ENCODE results near the gene CCL22.

Gene CCL22

GRCh38 chr16:57394444-57394843 lies 35.9 kb downstream of the CCL22 start:
- TF ChIP-seq, protein P1, sequence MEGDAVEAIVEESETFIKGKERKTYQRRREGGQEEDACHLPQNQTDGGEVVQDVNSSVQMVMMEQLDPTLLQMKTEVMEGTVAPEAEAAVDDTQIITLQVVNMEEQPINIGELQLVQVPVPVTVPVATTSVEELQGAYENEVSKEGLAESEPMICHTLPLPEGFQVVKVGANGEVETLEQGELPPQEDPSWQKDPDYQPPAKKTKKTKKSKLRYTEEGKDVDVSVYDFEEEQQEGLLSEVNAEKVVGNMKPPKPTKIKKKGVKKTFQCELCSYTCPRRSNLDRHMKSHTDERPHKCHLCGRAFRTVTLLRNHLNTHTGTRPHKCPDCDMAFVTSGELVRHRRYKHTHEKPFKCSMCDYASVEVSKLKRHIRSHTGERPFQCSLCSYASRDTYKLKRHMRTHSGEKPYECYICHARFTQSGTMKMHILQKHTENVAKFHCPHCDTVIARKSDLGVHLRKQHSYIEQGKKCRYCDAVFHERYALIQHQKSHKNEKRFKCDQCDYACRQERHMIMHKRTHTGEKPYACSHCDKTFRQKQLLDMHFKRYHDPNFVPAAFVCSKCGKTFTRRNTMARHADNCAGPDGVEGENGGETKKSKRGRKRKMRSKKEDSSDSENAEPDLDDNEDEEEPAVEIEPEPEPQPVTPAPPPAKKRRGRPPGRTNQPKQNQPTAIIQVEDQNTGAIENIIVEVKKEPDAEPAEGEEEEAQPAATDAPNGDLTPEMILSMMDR (IDR thresholded peaks at IDR 0.05): no peak

GRCh38 chr16:57395026-57395425 lies 36.4 kb downstream of the CCL22 start:
- TF ChIP-seq, protein P1 (IDR thresholded peaks at IDR 0.05): no peak

DNA sequence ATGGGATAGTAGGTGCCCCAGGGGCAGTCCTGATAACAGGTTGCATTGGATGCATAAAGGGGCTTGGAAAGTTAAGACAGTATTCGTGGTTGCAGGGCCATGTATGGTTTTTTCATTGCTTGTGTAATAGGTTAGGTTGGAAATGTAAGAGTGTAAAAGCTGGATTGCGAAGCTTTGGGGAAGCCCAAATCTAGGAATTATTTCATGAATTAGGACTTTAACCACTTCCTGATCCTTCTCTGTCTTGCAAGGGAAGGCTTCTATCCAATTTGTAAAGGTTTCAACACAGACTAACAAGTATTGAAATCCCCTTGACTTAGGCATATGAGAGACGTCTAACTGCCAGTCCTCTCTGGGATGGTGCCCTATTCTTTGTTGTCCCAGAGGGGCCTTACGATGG lies 38.2 kb downstream of the CCL22 start:
- TF ChIP-seq, protein P1 (IDR thresholded peaks at IDR 0.05): no peak

- TF ChIP-seq, protein P1 (IDR thresholded peaks at IDR 0.05): no peak
Observed at GRCh38 chr16:57401943-57402640, 43.5 kb downstream of the CCL22 start.

DNA sequence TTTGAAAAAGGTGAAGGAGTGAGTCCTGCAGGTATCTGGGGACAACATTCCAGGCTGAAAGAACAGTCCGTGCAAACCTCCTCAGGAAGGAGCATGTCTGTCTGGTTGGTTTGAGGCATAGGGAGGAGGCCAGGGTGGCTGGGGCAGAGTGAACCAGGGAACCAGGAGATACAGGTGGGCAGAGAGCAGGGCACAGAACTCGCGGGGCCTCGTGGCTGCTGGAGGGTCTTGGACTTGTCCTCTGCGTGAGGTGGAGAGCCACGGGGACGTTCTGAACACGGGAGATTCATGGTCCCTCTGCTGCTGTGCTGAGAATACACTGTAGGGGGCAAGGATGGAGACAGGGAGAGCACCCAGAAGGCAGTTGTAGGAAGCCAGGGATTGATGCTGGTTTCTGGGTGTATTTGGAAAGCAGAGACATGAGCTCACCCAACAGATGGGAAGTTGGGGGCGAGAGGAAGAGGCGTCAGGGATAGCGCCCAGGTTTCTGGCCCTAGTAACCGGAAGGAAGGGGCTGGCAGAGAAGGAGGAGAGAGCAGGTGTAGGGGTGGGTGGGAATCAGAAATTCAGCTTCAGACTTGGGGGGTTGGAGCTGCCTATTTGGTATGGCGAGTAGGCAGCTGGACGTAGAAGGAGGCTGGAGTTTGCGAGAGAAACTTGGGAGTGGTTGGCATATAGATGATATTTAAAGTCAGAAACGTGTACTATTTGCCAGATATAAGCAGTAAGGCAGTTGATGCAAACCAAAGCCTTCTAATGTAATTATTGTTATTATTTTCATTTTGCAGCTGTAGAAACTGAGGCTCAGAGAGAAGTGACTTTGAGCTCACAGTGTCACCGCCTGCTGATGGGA lies 45.6 kb downstream of the CCL22 start, which contains the start of gene CCL17:
Gene CCL17, plus strand, starts transcription at position 803 of the 853 bp plus-strand sequence. CDS start 9,166 bp downstream, outside the sequence.
- TF ChIP-seq, protein P1 (IDR thresholded peaks at IDR 0.05): no peak

GRCh38 chr16:57405097-57405496 lies 46.5 kb downstream of the CCL22 start:
- TF ChIP-seq, protein P1 (IDR thresholded peaks at IDR 0.05): no peak

DNA sequence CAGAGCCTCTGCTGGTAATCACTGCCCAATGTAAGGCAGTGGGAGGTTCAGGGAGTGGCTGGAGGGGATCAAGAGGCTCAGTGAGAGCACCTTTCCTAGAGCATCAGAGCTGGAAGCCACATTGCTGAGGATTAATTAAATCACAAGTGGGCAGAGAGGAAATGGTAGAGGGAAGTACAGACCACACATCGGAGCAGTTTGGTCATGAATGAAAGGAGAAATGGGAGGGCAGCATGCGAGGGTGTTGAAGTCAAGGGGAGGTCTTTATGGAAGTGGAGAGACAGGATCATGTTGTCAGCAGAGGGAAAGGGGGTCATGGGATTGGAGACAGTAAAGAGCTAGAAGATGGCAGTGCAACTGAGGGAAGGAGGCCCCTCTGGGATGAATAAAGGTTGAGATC lies 48.3 kb downstream of the CCL22 start:
- TF ChIP-seq, protein P1 (IDR thresholded peaks at IDR 0.05): no peak
